HepG2 (cell line): ENCODE results near the gene TMEM107. TPM values are rescaled to one million over a fixed set of nuclear protein-coding genes. Genes with fewer than 3 reads are reported as not detected.
A peak's percentile ranks its signal among the peaks of the same experiment; 100 is the strongest.

Experiments
- ATAC-seq: fragments of 200-7000 bp; cut with Tn5 transposase; 3 replicates; pipeline ENCODE4 v1.9.1; 2020; ENCODE audit warnings: mild to moderate bottlenecking, moderate library complexity
- BruUV-seq: library from RNA; stranded (reverse); fragments of 400-500 nt; replicated peaks from 2 replicates; lab custom pipeline; 2021; lab: Mats Ljungman, UMichigan
- CTCF ChIA-PET: fragments of 300-600 bp; formaldehyde crosslinking; extraction: SDS; loops from one replicate; lab custom pipeline; 2021; ENCODE audit warnings: low total read pairs, inconsistent platforms, low intra/inter-chr PET ratio; lab: Yijun Ruan, JAX
- POLR2A ChIA-PET: fragments of 350-600 bp; sonication (Branson Sonifier 250); formaldehyde crosslinking; loops from one replicate; lab custom pipeline; 2020; ENCODE audit warnings: antibody characterized with exemption, inconsistent platforms; lab: Yijun Ruan, JAX
- DNase-seq: peaks from one replicate; pipeline ENCODE4 v3.0.0-alpha.2; 2015; ENCODE audit warnings: low spot score
- FAIRE-seq: peaks from 3 replicates; lab custom pipeline; 2011; peaks lifted over from hg19 to GRCh38; lab: Jason Lieb, UNC
- H2AFZ ChIP-seq: one replicate; pipeline ENCODE4 v1.6.1; 2011; ENCODE audit warnings: low read length, inconsistent platforms
- H3K27ac ChIP-seq: fragments of 300-600 bp; 3 replicates; pipeline ENCODE4 v1.8.0; 2011; ENCODE audit warnings: mixed run types, mild to moderate bottlenecking, mixed read lengths, low read length, inconsistent platforms; ENCODE audit not compliant: insufficient read depth; ENCODE audit errors: extremely low read length
- H3K27me3 ChIP-seq, 2 experiments: fragments of 200-600 bp in 1 of 2; 2 replicates in 1 of 2; 3 replicates in 1 of 2; pipeline versions ENCODE4 v1.6.0 to v1.8.0; 2011; ENCODE audit warnings: low read length in 2 of 2, mild to moderate bottlenecking in 2 of 2, moderate library complexity in 2 of 2, inconsistent platforms in 1 of 2; ENCODE audit not compliant: insufficient read depth in 2 of 2, control insufficient read depth in 1 of 2
- H3K36me3 ChIP-seq, 2 experiments: fragments of 200-600 bp in 1 of 2; replicated peaks in 1 of 2; 2 replicates in 1 of 2; 3 replicates in 1 of 2; pipeline versions ENCODE4 v1.5.1 to v1.8.0; 2011; ENCODE audit warnings: low read length in 2 of 2, inconsistent platforms in 1 of 2; ENCODE audit not compliant: insufficient read depth in 2 of 2, control insufficient read depth in 1 of 2
- H3K4me1 ChIP-seq: 2 replicates; pipeline ENCODE4 v1.5.1; 2012; ENCODE audit warnings: low read length, inconsistent platforms; ENCODE audit not compliant: insufficient read depth
- H3K4me2 ChIP-seq: 2 replicates; pipeline ENCODE4 v1.6.0; 2011; ENCODE audit warnings: low read depth, low read length, inconsistent platforms
- H3K4me3 ChIP-seq, 3 experiments: fragments of 200-600 bp in 1 of 3; sonication (generic), shearing (Covaris generic) in 1 of 3; replicated peaks in 1 of 3; 2 replicates each; pipeline ENCODE4 v1.5.1; 2011 to 2016; ENCODE audit warnings: low read length in 3 of 3, inconsistent platforms in 2 of 3, low read depth in 2 of 3, mild to moderate bottlenecking in 2 of 3, control low read depth in 1 of 3, mixed read lengths in 1 of 3; ENCODE audit not compliant: insufficient read depth in 1 of 3
- H3K79me2 ChIP-seq: one replicate; pipeline ENCODE4 v1.6.1; 2011; ENCODE audit warnings: low read length, inconsistent platforms; ENCODE audit not compliant: insufficient read depth
- H3K9ac ChIP-seq: 2 replicates; pipeline ENCODE4 v1.6.0; 2011; ENCODE audit warnings: mild to moderate bottlenecking, low read depth, low read length, inconsistent platforms; ENCODE audit not compliant: insufficient read depth
- H3K9me3 ChIP-seq: 2 replicates; pipeline ENCODE4 v1.5.1; 2012; ENCODE audit warnings: mild to moderate bottlenecking, low read length
- H4K20me1 ChIP-seq: 2 replicates; pipeline ENCODE4 v1.6.0; 2011; ENCODE audit warnings: inconsistent platforms, mild to moderate bottlenecking, low read length, moderate library complexity; ENCODE audit not compliant: insufficient read depth
- GLI4 ChIP-seq: sonication (generic); formaldehyde crosslinking; IDR thresholded peaks from 2 replicates; pipeline ENCODE4 v1.5.1; 2020; ENCODE audit warnings: missing genetic modification reagents, mild to moderate bottlenecking, moderate library complexity, borderline replicate concordance
- KDM2A ChIP-seq: sonication (generic); formaldehyde crosslinking; IDR thresholded peaks from 2 replicates; pipeline ENCODE4 v1.4.0; 2020; ENCODE audit warnings: low read depth, missing genetic modification reagents, borderline replicate concordance
- NCOR1 ChIP-seq: fragments of 200-600 bp; sonication (generic); IDR thresholded peaks from 2 replicates; pipeline ENCODE4 v1.7.0; 2017; ENCODE audit warnings: antibody characterized with exemption, low read length, borderline replicate concordance
- TAF15 ChIP-seq: fragments of 200-400 bp; formaldehyde crosslinking; IDR thresholded peaks from one replicate; pipeline ENCODE4 v1.6.1; 2018; ENCODE audit warnings: mild to moderate bottlenecking, low read depth, low read length; ENCODE audit not compliant: poor library complexity, severe bottlenecking
- ZNF879 ChIP-seq: sonication (generic); formaldehyde crosslinking; IDR thresholded peaks from 2 replicates; pipeline ENCODE4 v1.8.1; 2023; ENCODE audit warnings: missing genetic modification reagents
- WGBS: methylation state at CpG from one replicate; pipeline ENCODE4 v1.1.6; 2017; ENCODE audit warnings: low lambda C conversion rate; 5-methylcytosine and 5-hydroxymethylcytosine counted together
- in situ Hi-C: cut with HindIII; loops from 2 replicates; pipeline ENCODE4 v1.10.0; 2017; ENCODE audit warnings: low pct_unique_long_range_greater_than_20kb; ENCODE audit not compliant: extremely low pct_ligation_motif_present
- intact Hi-C: fragments of 100-400 bp; cut with micrococcal nuclease; formaldehyde crosslinking; loops from one replicate; pipeline ENCODE4 v1.10.0; 2022; ENCODE audit not compliant: unreplicated experiment
- polyA plus RNA-seq, 8 experiments: library from polyadenylated mRNA; depleted of rRNA in 3 of 8; stranded (reverse) in 7 of 8; unstranded in 1 of 8; fragments of >200 nt; fragmentation: Illumina TruSeq in 4 of 8; extraction: Trizol in 4 of 8; gene quantifications; 2 replicates each; pipeline versions ENCODE4 v1.2.1 to v1.2.3, GENCODE V29; 2011 to 2016; ENCODE audit warnings: low read depth in 4 of 8, missing spikeins in 1 of 8, mixed read lengths in 1 of 8; ENCODE audit not compliant: insufficient read depth in 1 of 8
- total RNA-seq, 5 experiments: library from RNA; depleted of rRNA; stranded (reverse); fragments of >200 nt; fragmentation: Illumina TruSeq; extraction: Trizol; gene quantifications; 2 replicates each; pipeline ENCODE4 v1.2.3, GENCODE V29; 2016; ENCODE audit warnings: low read depth in 1 of 5
- TF ChIP-seq, protein P1 (sequence below): sonication (generic); formaldehyde crosslinking; IDR thresholded peaks from 2 replicates; pipeline ENCODE4 v1.4.0; 2020; ENCODE audit warnings: mild to moderate bottlenecking, missing genetic modification reagents
- TF ChIP-seq, protein P2 (sequence below): sonication (generic); formaldehyde crosslinking; IDR thresholded peaks from 2 replicates; pipeline ENCODE4; 2020; ENCODE audit warnings: missing genetic modification reagents, mild to moderate bottlenecking, borderline replicate concordance

The TMEM107 gene
- total and polyA plus RNA-seq, 2 of the 13 experiments (the other 11 are each of a cell fraction or from before 2014, with no cell fraction given): 7.2 to 15.3 TPM

DNA sequence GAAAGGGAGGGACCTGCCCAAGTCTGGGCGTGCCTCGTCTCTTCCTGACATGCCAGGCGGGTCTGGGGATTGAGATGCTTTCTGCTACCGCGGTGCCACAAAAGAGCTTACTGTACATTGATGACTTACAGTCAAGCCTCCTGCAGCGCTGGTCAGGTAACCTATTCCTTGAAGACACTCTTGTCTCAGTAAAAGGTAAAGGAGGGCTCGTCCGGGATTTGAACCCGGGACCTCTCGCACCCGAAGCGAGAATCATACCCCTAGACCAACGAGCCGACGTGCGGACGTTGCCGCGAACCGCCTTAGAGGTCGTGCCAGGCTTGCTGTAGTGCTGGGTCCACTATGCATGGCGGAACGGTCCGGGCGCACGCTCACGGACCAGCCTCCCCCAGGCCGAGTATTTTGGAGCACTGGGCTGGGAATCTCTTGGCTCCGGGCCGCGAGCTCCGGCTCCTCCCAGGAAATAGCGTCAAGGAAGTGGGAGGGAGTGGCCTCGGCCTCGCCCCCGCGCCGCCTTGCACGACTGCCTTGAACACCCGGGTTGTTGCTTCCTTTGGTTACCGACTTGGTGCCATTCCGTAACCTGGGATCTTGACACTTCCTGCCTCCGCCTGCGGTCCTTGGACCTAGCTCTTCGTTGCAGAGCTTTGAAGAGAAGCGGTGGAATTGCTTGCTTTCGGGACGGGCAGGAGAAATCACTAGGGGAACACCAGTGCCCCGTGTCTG lies 46.6 kb upstream of the TMEM107 start:
- POLR2A ChIA-PET: interaction anchor here (0.5 to 7.7 kb wide), 24 partner anchors 11 to 820 kb away, joined by 3 to 111 read pairs (median 4); partner anchors contain the start of genes AURKB, BORCS6, CTC1 and KRABD2
- Histone ChIP-seq H3K27me3 (no peaks in the 10 kb centered on the region; a peak in 1 of 5 replicates), H2AFZ (no peak overlapping the region), H3K36me3 (peaks cover under 1 to 8% of the 10 kb centered on the region in 2 experiments; a peak in 4 of 5 replicates), H3K9me3 (no peaks in the 10 kb centered on the region), H3K9ac (peak overlapping the region; percentile 80), H3K4me1 (peaks cover 33% of the 10 kb centered on the region), H3K27ac (peak overlapping the region; percentile 91), H3K4me2 (peak overlapping the region; percentile 95), H3K79me2 (no peaks in the 10 kb centered on the region), H4K20me1 (peaks cover 4% of the 10 kb centered on the region; the same call in 1 of the 2 replicates), H3K4me3 (peak overlapping the region; percentile 69 to 85 (median 70))
- DNase-seq (peak; percentile 88), ATAC-seq (peak; percentile 64), FAIRE-seq (no peak)
- CTCF ChIA-PET: interaction anchor here (0.7 kb wide), 1 partner anchor 78 kb away, joined by 3 read pairs; no protein-coding TSS in a partner anchor
- in situ Hi-C loops: loop anchor here (5.0 kb wide), 2 partner anchors 35 to 80 kb away; no protein-coding TSS in a partner anchor
- 4% methylated on average over 18 of the region's 49 CpGs for WGBS
- intact Hi-C loops: loop anchor here (1.0 to 5.0 kb wide), 4 partner anchors 27 to 155 kb away; partner anchors contain the start of genes KRABD2 and PFAS
- BruUV-seq: TSS peak; percentile 34
- no peak for TF ChIP-seq TAF15
- no peak for TF ChIP-seq ZNF879 (CRISPR knock-in tag)
- TF ChIP-seq, protein P1, sequence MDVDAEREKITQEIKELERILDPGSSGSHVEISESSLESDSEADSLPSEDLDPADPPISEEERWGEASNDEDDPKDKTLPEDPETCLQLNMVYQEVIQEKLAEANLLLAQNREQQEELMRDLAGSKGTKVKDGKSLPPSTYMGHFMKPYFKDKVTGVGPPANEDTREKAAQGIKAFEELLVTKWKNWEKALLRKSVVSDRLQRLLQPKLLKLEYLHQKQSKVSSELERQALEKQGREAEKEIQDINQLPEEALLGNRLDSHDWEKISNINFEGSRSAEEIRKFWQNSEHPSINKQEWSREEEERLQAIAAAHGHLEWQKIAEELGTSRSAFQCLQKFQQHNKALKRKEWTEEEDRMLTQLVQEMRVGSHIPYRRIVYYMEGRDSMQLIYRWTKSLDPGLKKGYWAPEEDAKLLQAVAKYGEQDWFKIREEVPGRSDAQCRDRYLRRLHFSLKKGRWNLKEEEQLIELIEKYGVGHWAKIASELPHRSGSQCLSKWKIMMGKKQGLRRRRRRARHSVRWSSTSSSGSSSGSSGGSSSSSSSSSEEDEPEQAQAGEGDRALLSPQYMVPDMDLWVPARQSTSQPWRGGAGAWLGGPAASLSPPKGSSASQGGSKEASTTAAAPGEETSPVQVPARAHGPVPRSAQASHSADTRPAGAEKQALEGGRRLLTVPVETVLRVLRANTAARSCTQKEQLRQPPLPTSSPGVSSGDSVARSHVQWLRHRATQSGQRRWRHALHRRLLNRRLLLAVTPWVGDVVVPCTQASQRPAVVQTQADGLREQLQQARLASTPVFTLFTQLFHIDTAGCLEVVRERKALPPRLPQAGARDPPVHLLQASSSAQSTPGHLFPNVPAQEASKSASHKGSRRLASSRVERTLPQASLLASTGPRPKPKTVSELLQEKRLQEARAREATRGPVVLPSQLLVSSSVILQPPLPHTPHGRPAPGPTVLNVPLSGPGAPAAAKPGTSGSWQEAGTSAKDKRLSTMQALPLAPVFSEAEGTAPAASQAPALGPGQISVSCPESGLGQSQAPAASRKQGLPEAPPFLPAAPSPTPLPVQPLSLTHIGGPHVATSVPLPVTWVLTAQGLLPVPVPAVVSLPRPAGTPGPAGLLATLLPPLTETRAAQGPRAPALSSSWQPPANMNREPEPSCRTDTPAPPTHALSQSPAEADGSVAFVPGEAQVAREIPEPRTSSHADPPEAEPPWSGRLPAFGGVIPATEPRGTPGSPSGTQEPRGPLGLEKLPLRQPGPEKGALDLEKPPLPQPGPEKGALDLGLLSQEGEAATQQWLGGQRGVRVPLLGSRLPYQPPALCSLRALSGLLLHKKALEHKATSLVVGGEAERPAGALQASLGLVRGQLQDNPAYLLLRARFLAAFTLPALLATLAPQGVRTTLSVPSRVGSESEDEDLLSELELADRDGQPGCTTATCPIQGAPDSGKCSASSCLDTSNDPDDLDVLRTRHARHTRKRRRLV (CRISPR knock-in tag): no peak
- TF ChIP-seq, protein P2, sequence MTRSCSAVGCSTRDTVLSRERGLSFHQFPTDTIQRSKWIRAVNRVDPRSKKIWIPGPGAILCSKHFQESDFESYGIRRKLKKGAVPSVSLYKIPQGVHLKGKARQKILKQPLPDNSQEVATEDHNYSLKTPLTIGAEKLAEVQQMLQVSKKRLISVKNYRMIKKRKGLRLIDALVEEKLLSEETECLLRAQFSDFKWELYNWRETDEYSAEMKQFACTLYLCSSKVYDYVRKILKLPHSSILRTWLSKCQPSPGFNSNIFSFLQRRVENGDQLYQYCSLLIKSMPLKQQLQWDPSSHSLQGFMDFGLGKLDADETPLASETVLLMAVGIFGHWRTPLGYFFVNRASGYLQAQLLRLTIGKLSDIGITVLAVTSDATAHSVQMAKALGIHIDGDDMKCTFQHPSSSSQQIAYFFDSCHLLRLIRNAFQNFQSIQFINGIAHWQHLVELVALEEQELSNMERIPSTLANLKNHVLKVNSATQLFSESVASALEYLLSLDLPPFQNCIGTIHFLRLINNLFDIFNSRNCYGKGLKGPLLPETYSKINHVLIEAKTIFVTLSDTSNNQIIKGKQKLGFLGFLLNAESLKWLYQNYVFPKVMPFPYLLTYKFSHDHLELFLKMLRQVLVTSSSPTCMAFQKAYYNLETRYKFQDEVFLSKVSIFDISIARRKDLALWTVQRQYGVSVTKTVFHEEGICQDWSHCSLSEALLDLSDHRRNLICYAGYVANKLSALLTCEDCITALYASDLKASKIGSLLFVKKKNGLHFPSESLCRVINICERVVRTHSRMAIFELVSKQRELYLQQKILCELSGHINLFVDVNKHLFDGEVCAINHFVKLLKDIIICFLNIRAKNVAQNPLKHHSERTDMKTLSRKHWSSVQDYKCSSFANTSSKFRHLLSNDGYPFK: peak; percentile 65; the same call in 1 of the 2 replicates
- peak; percentile 85 for TF ChIP-seq KDM2A (CRISPR knock-in tag)
- 0 out of 2 replicates have a peak, but pooled peaks have one; percentile 16 for TF ChIP-seq GLI4 (CRISPR knock-in tag)
- TF ChIP-seq NCOR1: 0 out of 2 replicates have a peak, but pooled peaks have one; percentile 25
